SK-N-SH (cell line): ENCODE measurements around the gene ALAS2. TPM values are rescaled to one million over a fixed set of nuclear protein-coding genes. Genes with fewer than 3 reads are reported as not detected.
"Not testable (repeated sequence)": the region's sequence is repeated elsewhere in the genome, so short reads cannot be mapped to it uniquely, and the experiment has no call there.

Source experiments
- CTCF ChIA-PET: fragments of 300-600, 350-600 bp; formaldehyde crosslinking; extraction: SDS; loops from one replicate; lab custom pipeline; 2021; lab: Yijun Ruan, JAX
- POLR2A ChIA-PET: fragments of 350-600 bp; sonication (Branson Sonifier 250); formaldehyde crosslinking; extraction: SDS; loops from one replicate; lab custom pipeline; 2020; ENCODE audit warnings: antibody characterized with exemption, inconsistent platforms; lab: Yijun Ruan, JAX
- DNase-seq: peaks from one replicate; pipeline ENCODE4 v3.0.0; 2012
- H2AFZ ChIP-seq: fragments of 200-600 bp; sonication (generic); 2 replicates; pipeline ENCODE4 v1.8.1; 2016; ENCODE audit warnings: antibody characterized with exemption, mild to moderate bottlenecking, low read depth
- H3F3A ChIP-seq: fragments of 200-600 bp; sonication (generic); replicated peaks from 2 replicates; pipeline ENCODE3; 2016; ENCODE audit warnings: antibody characterized with exemption, mild to moderate bottlenecking; ENCODE audit not compliant: insufficient read depth
- H3K27ac ChIP-seq, 2 experiments: fragments of 200-500 bp in 1 of 2; fragments of 200-600 bp in 1 of 2; sonication (Bioruptor generic) in 1 of 2; sonication (generic), shearing (Covaris generic) in 1 of 2; 2 replicates each; pipeline versions ENCODE4 v1.5.1 to v1.6.1; 2014 to 2016; ENCODE audit warnings: low read depth in 2 of 2, inconsistent platforms in 1 of 2, low read length in 1 of 2, mild to moderate bottlenecking in 1 of 2, mixed read lengths in 1 of 2
- H3K27me3 ChIP-seq: fragments of 200-600 bp; sonication (generic), shearing (Covaris generic); 2 replicates; pipeline ENCODE4 v1.6.1; 2016; ENCODE audit warnings: mixed run types; ENCODE audit not compliant: insufficient read depth
- H3K36me3 ChIP-seq, 2 experiments: fragments of 200-500 bp in 1 of 2; fragments of 200-600 bp in 1 of 2; sonication (Bioruptor generic) in 1 of 2; sonication (generic) in 1 of 2; replicated peaks in 1 of 2; 2 replicates each; pipeline versions ENCODE3 to v1.5.1; 2014 to 2016; ENCODE audit warnings: low read length in 1 of 2, mild to moderate bottlenecking in 1 of 2; ENCODE audit not compliant: insufficient read depth in 2 of 2, control insufficient read depth in 1 of 2
- H3K4me1 ChIP-seq, 2 experiments: fragments of 200-500 bp in 1 of 2; fragments of 200-600 bp in 1 of 2; sonication (Bioruptor generic) in 1 of 2; sonication (generic), shearing (Covaris generic) in 1 of 2; 2 replicates each; pipeline versions ENCODE4 v1.5.1 to v1.6.1; 2014 to 2016; ENCODE audit warnings: low read depth in 1 of 2, low read length in 1 of 2, mixed run types in 1 of 2; ENCODE audit not compliant: insufficient read depth in 2 of 2, control insufficient read depth in 1 of 2
- H3K4me2 ChIP-seq: fragments of 200-600 bp; sonication (generic), shearing (Covaris generic); 2 replicates; pipeline ENCODE4 v1.6.1; 2017; ENCODE audit warnings: mixed run types
- H3K4me3 ChIP-seq, 2 experiments: fragments of 200-500 bp in 1 of 2; fragments of 200-600 bp in 1 of 2; sonication (Bioruptor generic) in 1 of 2; sonication (generic), shearing (Covaris generic) in 1 of 2; 2 replicates each; pipeline versions ENCODE4 v1.5.1 to v1.8.1; 2014 to 2016; ENCODE audit warnings: low read depth in 2 of 2, inconsistent platforms in 1 of 2, low read length in 1 of 2, mild to moderate bottlenecking in 1 of 2, mixed read lengths in 1 of 2, moderate library complexity in 1 of 2
- H3K79me2 ChIP-seq: fragments of 200-600 bp; sonication (generic); 2 replicates; pipeline ENCODE4 v1.8.1; 2017; ENCODE audit warnings: mild to moderate bottlenecking; ENCODE audit not compliant: insufficient read depth
- H3K9ac ChIP-seq: fragments of 200-600 bp; sonication (generic); 2 replicates; pipeline ENCODE4 v1.6.1; 2017; ENCODE audit warnings: mixed run types
- H3K9me2 ChIP-seq: fragments of 200-600 bp; sonication (generic); 2 replicates; pipeline ENCODE4 v1.6.1; 2017; ENCODE audit warnings: mixed run types
- H3K9me3 ChIP-seq: fragments of 200-600 bp; sonication (generic); 2 replicates; pipeline ENCODE4 v1.6.1; 2017; ENCODE audit warnings: mixed run types, mild to moderate bottlenecking, moderate library complexity
- H4K20me1 ChIP-seq: fragments of 200-600 bp; sonication (generic); 2 replicates; pipeline ENCODE4 v1.6.1; 2017; ENCODE audit warnings: mild to moderate bottlenecking, mixed run types; ENCODE audit not compliant: insufficient read depth
- ELF1 ChIP-seq: IDR thresholded peaks from 2 replicates; pipeline ENCODE4 v1.4.0; 2012
- EZH2phosphoT487 ChIP-seq: fragments of 200-600 bp; sonication (generic); IDR thresholded peaks from 2 replicates; pipeline ENCODE4 v1.6.1; 2017; ENCODE audit warnings: low read depth, mixed run types, mild to moderate bottlenecking, antibody characterized with exemption, moderate library complexity, borderline replicate concordance
- GABPA ChIP-seq: IDR thresholded peaks from 2 replicates; pipeline ENCODE4 v1.4.0; 2012; ENCODE audit warnings: low read depth, mild to moderate bottlenecking
- MAX ChIP-seq: IDR thresholded peaks from 2 replicates; pipeline ENCODE4 v1.4.0; 2012; ENCODE audit warnings: low read depth
- MXI1 ChIP-seq: IDR thresholded peaks from 2 replicates; pipeline ENCODE4 v1.6.1; 2012; ENCODE audit warnings: mild to moderate bottlenecking, low read depth, low read length, improper control_type of control experiment
- NFIC ChIP-seq: IDR thresholded peaks from 2 replicates; pipeline ENCODE4 v1.4.0; 2012; ENCODE audit warnings: borderline replicate concordance
- NRF1 ChIP-seq: IDR thresholded peaks from 2 replicates; pipeline ENCODE4 v1.6.1; 2012; ENCODE audit warnings: low read depth, mild to moderate bottlenecking, low read length
- RCOR1 ChIP-seq: fragments of 150-350 bp; IDR thresholded peaks from 2 replicates; pipeline ENCODE4 v1.6.1; 2017; ENCODE audit warnings: antibody characterized with exemption, low read length
- REST ChIP-seq: IDR thresholded peaks from 2 replicates; pipeline ENCODE4 v1.6.1; 2012; ENCODE audit warnings: mild to moderate bottlenecking, low read depth, low read length, moderate library complexity
- TAF1 ChIP-seq: IDR thresholded peaks from 2 replicates; pipeline ENCODE4 v1.6.1; 2012; ENCODE audit warnings: low read depth, mild to moderate bottlenecking, low read length, moderate library complexity, borderline replicate concordance
- TCF12 ChIP-seq: IDR thresholded peaks from 2 replicates; pipeline ENCODE4 v1.4.0; 2012
- ZBTB33 ChIP-seq: IDR thresholded peaks from 2 replicates; pipeline ENCODE4 v1.4.0; 2012; ENCODE audit warnings: low read depth, borderline replicate concordance
- WGBS: methylation state at CpG from one replicate; pipeline ENCODE4 v1.1.6; 2017; ENCODE audit warnings: low lambda C conversion rate; 5-methylcytosine and 5-hydroxymethylcytosine counted together
- polyA plus RNA-seq, 3 experiments: library from polyadenylated mRNA; depleted of rRNA; stranded (reverse); fragments of >200 nt; gene quantifications; 2 replicates each; pipeline ENCODE4 v1.2.3, GENCODE V29; 2012

ALAS2 gene
- polyA plus RNA-seq, 1 of the 3 experiments (the other 2 are of a cell fraction) = not detected

- ChIA-PET POLR2A (no interaction called here), CTCF (no interaction called here)
- Histone ChIP-seq H2AFZ (no peak overlapping the region), H3K79me2 (no peaks in the 10 kb centered on the region), H3K9me2 (no peaks in the 10 kb centered on the region), H3K36me3 (no peaks in the 10 kb centered on the region), H3K4me1 (no peaks in the 10 kb centered on the region; a peak in 1 of 4 replicates)
- WGBS = 25% methylated on average over 2 of the region's 2 CpGs
- no peak for DNase-seq
- no peak for TF ChIP-seq EZH2phosphoT487
- no peak for TF ChIP-seq NRF1
- TF ChIP-seq REST = no peak
- no peak for TF ChIP-seq GABPA
- TF ChIP-seq TAF1 = no peak
- no peak for TF ChIP-seq MAX
- no peak for TF ChIP-seq MXI1
- no peak for TF ChIP-seq ZBTB33
- no peak for TF ChIP-seq NFIC
- TF ChIP-seq TCF12 = no peak
- TF ChIP-seq ELF1 = no peak
- TF ChIP-seq RCOR1 = no peak
- TF ChIP-seq, all 33 proteins: peak for 0
- Histone ChIP-seq H3F3A (peaks cover 3% of the 10 kb centered on the region), H3K4me3 (no peak overlapping the region), H3K9me3 (no peaks in the 10 kb centered on the region; the same call in 1 of the 2 replicates), H3K27ac (no peak overlapping the region), H3K27me3 (peaks cover 19% of the 10 kb centered on the region; the same call in 1 of the 2 replicates), H3K4me2 (no peak overlapping the region), H3K9ac (no peak overlapping the region), H4K20me1 (no peaks in the 10 kb centered on the region)
These were observed 39.1 kb downstream of the ALAS2 start for GRCh38 chrX:54991706-54992105.

GRCh38 chrX:54983306-54983705 is 47.5 kb downstream of the ALAS2 start:
- H3K4me2 ChIP-seq, DNase-seq, H2AFZ ChIP-seq, H3K27ac ChIP-seq, H3K27me3 ChIP-seq, H3K9me3 ChIP-seq, H4K20me1 ChIP-seq, H3K79me2 ChIP-seq, H3F3A ChIP-seq, CTCF ChIA-PET, H3K4me3 ChIP-seq, H3K36me3 ChIP-seq, H3K9ac ChIP-seq, POLR2A ChIA-PET, H3K9me2 ChIP-seq, H3K4me1 ChIP-seq: not testable (repeated sequence)
- 4% methylated on average over 2 of the region's 2 CpGs for WGBS
